Fibroblast of skin of right quadriceps (primary cell): ENCODE measurements around the gene RAET1E.
"Not testable (repeated sequence)": the region's sequence is repeated elsewhere in the genome, so short reads cannot be mapped to it uniquely, and the experiment has no call there.

Source experiments
- DNase-seq: peaks from one replicate; pipeline ENCODE4 v3.0.0-alpha.2; 2013

RAET1E gene

DNA sequence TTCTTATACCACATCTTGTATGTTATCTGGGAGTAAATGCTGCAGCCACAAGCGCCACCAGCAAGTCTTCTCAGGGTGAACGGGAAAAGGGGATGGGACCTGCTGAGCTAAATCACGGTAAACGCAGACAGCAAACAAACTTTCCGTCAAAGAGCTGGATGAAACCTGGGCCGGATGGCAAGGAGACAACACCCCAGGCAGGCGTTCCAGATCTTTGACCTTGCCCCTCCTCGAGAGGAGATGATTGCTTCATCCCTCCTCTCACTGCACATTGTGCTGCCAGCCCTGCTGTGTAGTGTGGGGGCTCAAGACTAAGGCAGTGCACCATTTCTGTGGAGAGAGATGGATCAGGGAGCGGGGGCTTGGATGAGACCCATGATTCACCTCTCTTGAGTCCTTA is 9.8 kb downstream of the RAET1E start:
- DNase-seq: no peak

DNA sequence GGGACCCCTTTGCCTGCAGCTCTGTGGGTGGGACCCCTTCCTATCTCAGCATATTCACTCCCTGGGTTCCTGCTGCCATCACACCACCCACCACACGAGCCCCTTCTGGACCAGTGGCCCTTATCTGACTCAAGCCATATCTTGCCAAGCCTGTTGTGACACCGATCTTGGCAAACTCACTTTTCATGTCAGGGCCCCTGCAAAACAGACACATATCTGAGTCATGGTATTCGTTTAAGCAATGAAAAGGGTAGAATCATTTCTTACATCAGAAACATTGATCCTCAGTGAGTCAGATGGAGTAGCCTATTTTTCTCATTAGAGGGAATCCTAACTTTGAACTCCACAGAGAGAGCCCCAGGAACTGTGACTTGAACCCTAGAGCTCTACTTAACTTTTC is 10.6 kb downstream of the RAET1E start:
- peak; percentile 71 for DNase-seq

DNA sequence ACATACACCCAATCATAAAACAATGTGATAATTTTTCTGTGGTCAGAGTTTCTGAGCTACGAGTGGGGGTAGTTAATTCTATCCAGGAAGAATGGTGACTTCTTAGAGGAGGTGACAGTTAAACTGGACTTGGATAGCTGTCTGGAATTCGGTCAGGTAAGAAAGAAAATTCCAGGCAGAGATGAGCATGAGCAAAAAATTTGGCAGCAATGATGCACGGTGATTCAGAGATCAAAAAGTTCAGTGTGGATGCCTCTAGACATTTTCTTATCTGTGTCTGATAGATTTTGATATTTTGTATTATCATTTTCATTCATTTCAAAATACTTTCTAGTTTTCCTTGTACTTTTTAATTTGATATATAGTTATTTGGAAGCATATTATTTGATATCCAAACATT is 12.0 kb downstream of the RAET1E start:
- no peak for DNase-seq

DNA sequence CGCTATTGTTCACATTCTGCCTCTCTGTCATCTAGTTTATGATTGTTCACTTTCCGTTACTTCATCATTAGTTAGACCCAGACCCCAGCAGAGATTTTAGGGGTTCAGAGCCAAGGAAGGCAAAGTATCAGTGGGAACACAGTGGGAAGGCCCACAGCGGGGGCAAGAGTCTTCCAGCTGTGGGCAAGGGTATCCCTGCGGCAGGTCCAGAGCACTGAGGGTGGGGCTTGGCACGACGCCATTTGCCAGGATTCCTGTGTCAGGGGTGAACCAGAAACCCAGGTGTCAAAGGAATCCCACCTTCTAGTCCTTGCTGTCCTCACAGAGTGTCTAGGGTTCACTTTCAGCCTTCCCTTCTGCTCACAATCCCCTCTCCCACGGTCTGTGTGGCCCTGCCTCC is 13.3 kb downstream of the RAET1E start:
- DNase-seq: no peak

DNA sequence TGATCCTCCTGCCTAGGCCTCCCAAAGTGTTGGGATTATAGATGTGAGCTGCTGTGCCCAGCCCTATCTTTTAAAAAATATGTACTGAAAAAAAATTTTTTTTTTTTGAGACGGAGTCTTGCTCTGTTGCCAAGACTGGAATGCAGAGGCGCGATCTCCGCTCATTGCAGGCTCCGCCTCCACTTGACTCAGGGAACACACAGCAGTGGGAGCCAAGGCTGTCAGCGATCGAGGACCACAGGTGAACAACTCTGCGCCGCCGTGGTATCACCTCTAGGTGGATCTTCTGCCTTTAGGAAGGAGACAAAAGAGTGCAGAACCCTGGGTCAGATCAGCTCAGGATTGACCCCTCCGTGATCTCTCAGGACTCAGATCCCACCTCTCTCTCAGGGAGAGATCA is 13.7 kb downstream of the RAET1E start:
- DNase-seq: peak; percentile 33

DNA sequence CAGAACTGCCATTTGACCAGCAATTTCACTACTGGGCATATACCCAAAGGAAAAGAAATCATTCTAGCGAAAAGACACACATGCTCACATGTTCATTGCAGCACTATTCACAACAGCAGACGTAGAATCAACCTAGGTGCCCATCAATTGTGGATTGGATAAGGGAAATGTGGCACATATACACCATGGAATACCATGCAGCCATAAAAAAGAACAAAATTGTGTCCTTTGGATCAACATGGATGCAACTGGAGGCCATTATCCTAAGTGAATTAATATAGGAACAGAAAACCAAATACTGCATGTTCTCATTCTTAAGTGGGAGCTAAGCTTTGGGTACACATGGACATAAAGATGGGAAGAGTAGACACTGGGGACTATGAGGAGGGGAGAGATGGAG is 16.1 kb downstream of the RAET1E start:
- no peak for DNase-seq

DNA sequence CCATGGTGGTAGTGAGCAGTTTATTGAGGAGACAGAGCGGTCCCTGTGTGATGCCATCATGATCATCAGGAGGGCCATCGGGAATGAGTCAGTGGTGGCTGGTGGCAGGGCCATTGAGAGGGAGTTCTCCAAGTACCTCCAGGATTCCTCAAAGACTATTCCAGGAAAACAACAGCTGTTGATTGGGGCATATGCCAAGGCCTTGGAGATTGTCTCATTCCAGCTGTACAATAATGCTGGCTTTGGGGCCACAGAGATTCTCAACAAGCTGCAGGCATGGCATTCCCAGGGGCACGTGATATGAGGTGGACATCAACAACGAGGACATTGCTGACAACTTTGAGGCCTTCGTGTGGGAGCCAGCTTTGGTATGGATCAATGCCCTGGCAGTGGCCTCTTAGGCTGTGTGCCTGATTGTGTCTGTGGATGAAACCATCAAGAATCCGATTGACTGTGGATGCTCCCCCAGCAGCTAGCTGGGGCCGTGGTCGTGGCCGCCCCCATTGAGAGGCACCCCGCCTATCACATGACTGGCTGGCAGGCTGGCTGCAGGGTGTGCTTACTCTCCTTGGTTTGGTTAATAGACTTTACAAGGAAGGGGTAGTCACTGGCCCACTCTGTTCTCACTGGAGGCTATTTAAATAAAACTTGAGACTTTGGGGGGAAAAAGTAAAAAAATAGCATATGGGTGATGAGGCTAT is 16.7 kb downstream of the RAET1E start:
- no peak for DNase-seq

DNA sequence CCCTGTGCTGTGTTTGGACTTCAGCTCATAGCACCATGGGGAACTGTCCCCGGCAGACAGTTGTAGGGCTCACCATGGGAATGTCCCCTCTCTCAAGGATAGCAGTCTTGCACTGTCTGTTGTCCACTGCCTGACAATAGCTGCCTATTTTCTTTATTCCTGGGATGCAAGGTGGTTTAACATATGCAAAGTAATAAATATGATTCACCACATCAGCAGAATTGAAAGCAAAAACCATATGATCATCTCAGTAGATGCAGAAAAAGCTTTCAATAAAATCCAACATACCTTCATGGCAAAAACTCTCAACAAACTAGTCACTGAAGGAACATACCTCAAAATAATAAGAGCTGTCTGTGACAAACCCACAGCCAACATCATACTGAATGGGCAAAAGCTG is 20.3 kb downstream of the RAET1E start:
- no peak for DNase-seq

DNA sequence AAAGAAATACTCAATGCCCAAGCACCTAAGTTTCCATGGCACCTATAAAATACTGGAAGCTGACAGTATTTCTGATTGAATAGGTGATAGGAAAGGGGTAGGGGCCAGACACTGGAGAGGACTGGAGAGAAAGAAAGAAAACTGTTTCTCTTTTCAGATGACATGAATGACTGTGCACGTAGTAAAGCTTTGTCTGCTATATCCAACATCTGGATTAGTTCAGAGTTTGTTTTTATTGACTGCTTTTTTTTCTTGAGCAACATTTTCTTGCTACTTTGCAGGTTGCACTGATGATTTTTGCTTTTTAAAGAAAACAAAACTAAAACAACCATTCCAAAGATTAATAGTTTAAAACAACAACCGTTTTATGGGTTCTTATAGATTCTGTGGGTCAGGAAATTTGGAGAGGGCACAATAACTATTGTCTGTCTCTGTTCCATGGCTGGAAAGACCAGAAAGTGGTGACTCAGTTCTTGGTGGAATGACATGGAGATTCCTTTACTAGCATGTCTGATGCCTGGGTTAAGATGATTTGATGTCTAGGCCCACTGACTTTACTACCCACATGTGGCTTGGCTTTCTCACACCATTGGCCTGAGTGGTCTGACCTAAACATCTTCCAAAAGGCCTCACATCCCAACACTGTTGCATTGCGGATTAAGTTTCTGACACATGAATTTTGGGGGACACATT is 21.5 kb downstream of the RAET1E start:
- DNase-seq: no peak

DNA sequence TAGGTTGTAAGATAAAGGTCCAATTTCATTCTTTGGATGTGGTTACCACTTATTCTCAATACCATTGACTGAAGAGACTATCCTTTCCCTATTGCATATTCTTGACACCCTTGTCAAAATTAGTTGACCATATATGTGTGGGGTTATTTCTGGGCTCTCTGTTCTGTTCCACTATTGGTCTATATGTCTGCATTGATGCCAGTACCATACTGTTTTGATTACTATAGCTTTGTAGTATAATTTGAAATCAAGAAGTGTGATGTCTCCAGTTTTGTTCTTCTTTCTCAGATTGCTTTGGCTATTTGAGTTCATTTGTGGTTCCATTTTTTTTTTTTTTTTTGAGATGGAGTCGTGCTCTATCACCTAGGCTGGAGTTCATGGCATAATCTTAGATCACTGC is 25.7 kb downstream of the RAET1E start:
- no peak for DNase-seq

DNA sequence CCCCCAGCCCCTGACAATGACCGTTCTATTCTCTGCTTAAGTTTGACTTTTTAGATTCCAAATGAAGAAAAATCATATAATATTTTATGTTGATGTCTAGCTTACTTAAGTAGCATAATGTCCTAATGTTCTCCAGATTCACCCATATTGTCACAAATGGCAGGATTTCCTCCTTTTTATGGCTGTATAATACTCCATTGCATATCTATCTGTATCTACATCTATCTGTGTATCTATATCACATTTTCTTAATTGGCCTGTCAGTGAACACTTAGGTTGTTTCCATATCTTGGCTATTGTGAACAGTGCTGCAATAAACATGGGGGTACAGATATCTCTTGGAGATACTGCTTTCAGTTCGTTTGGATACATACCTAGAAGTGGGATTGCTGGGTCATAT is 26.7 kb downstream of the RAET1E start:
- no peak for DNase-seq

DNA sequence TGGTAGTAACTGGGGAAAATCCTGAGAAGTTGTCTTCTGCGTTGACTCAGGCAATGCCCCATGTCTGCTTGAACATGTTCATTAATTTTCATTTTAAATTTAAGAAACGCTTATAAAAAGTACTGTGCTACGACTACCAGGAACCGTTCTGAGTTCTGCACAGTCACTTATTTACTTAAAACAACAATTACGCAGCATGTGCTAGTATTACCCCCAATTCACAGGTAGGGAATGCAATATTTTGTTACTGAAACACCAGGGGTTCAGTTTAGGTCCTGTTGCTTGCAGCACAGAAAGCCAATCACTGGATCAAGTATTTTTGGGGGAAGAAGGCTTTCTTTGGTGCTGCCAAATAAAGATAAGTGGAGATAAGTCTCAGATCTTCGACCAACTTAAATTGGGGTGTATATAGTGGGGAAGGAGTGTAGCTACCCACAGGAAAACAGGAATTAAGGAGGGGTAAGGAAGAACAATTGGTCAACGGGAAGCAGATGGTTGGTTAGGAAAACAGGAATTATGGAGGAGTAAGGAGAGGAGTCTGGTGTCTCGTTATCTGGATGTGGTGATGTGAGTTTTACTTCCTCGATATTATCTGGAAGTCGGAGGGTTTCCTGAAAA is 28.5 kb downstream of the RAET1E start:
- no peak for DNase-seq

DNA sequence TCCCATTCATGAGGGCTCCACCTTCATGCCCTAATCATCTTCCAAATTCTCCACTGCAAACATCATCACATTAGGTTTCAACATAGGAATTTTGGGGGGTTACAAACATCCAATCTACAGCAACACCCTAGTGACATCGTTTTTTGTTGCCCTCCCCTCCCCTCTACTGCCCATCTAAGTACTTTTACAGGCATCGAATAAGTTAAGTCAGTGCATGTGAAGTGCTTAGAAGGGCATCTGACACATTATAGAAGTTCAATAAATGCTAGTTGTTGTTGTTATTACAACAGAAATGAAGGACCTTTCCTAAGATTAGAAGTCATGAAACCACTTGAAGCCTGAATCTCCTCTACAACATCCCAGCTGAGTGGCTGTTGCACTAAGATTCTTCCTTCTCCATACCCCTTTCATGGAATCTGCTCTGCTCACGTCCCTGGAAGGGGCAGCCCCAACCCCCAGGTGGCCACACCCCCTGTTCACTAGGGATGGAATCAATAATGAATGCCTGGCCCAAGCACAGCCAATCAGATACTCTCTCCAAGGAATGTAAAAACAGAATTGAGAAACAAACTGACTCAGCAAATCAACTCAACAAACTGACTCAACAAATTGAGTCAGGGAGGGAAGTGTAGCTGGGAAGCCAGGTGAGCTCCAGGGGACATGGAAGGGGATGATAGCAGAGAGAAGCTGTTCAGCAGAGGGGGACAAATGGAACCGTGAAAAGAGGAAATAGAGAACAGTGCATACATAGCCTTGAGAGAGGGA is 29.9 kb downstream of the RAET1E start:
- peak; percentile 51 for DNase-seq

DNA sequence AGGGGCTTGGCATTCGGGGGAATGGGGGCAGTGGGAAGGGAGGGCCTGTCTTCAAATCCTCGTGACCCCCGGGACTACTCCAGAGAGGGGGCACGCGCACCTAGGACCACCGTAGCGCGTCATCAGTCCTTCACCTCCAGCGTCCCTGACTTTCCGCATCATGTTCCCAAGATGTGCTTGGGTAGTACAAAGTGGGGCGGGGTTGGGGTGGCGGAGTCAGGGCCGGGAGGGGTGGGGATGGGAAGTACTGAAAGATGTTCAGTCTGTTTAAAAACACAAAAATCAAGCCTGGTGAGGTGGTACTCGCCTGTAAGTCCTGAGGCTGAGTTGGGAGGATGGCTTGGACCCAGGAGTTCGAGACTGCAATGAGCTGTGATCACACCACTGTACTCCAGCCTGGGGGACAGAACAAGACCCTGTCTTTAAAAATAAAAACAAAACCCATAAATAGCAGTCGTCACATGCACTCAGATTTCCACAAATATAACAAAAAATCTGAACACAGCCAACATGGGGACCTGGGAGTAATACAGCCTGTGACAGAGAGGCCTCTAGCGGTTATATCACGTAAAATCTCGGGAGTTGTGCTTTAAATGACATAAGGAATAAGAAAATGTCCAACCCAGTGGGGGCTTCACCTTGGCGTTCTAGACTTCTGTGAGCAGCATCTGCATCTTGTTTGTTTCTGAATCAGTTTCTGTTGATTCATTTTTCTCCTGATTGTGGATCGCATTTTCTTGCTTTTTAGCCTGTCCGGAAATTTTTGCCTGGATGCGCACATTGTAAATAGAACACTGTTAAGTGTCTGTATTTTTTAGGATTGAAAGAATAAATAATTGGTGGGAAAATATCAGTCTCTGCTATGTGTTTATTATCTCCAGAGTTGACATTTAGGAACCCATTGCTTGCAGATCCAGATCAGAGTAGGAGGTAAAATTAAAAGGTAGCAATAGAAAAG is 33.1 kb downstream of the RAET1E start:
- DNase-seq: peak; percentile 70

DNA sequence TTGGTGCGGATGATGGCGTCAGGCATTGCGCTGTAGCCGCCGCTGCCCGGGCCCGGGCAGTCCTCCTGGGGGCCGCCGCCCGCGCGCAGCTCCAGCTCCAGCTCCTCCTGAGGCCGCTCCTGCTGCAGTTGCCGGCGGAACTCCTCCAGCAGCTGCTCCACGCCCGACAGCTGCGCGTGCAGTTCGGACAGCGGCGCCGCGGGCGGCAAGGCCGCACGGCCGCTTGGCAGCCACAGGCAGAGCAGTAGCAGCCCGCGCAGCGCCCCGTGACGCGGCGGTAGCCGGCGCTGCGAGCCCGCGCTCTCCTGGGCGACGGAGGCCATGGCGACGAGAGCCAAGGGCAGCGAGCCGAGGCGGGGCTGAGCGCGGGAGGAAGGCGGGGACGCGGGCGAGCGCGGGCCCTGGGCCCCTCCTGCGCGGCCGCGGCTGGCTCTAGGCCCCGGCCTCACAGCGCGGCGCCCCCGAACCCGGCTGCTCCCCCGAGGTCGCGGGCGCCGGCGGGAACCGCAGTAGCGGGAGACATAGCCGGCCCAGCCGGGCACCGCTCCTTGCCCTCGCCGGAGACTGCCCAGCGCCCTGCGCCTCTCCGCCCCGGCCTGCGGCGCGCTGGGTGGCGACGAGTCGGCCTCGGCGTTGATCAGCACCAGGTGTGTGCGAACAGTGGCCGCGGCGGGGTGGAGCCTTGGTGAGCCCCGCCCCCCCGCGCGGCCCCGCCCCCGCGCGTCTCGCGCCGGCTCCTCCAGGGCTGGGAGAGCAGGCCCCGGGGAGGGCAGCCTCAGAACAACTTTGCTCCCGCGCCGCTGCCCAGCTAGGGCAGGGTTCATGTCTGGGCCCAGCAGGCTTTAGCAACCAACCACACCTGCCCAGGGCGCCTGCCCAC is 34.0 kb downstream of the RAET1E start, which contains the start of gene LRP11:
LRP11 (minus strand) TSS at position 662 of the 880 bp plus-strand sequence; CDS start at position 323, 339 bp downstream.
- peak; percentile 82 for DNase-seq

DNA sequence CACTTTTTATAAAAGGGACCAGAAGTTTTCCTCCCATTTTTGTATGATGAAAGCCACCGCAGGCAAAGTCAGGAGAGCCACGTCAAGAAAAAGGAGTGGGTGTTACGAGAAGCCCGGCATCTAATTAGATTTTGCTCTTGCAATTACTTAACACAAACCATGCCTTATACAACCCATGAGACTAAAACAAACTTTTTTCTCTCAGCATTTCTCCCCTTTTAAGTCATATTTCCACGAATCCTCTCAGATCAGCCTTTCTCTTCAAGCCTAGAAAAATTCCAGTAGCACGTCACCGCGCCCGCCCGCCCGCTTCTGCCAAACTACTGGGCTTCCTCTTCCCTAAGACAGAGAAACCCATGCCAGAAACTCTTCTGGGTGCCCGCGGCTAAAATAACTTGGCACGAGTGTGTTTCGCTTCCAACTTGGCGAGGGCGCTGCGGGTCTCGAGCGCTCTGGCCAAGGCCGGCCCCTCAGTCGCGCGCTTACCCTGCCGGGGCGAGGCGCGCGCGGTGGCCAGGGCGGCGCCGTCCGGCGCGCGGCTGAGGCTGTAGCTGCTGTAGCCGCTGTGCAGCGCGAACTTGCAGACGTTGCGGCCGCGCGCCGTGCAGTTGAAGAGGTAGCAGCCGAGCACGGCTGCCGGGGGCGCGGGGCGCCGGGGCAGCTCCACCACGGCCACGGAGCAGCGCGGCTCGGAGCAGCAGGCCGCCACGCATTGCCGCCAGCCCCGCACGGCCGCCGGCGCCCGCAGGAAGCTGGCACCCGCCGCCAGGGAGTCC is 34.8 kb downstream of the RAET1E start:
- DNase-seq: peak; percentile 54

DNA sequence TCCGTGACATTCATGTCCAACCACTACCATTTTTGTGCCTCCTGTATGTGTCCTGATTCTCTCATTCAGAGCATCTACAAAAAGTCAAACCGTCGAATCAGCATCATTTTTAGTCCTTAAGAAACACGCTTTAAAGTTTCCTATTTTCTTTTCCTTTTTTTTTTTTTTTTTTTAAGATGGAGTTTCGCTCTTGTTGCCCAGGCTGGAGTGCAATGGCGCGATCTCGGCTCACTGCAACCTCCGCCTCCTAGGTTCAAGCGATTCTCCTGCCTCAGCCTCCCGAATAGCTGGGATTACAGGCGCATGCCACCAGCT is 35.5 kb downstream of the RAET1E start:
- DNase-seq: not testable (repeated sequence)

DNA sequence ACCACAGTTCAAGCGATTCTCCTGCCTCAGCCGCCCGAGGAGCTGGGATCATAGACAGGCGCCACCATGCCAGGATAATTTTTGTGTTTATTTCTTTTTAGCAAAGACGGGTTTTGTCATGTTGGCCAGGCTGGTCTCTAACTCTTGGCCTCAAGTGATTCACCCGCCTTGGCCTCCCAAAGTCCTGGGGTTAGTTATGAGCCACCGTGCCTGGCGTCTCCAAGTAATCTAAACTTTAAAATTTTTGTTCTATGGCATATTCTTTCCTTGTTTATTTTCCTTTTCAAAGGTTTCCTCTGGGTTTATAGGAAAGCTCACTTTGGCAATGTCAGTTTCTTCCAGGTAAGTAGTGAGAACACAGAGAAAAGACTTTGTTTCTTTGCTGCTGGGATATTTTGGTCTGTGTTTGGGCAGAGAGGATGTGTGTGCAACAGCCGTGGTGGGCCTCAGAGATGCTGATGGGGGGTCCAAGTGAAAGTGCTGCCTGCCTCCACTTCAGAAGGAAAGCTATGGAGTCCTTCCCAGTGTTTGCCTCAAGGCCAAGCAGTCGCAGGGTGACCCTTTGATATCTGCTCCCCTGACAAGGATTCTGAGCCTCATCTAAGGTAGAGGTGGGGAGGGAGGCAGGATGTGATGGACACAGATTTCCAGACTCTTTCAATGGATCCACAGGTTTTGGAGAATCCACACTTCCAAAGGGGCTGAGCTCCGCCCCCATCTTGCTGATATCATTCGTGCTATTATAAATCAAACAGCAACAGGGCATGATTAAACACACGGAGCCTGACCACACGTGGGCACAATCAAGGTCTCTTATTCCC is 36.1 kb downstream of the RAET1E start:
- DNase-seq: no peak

DNA sequence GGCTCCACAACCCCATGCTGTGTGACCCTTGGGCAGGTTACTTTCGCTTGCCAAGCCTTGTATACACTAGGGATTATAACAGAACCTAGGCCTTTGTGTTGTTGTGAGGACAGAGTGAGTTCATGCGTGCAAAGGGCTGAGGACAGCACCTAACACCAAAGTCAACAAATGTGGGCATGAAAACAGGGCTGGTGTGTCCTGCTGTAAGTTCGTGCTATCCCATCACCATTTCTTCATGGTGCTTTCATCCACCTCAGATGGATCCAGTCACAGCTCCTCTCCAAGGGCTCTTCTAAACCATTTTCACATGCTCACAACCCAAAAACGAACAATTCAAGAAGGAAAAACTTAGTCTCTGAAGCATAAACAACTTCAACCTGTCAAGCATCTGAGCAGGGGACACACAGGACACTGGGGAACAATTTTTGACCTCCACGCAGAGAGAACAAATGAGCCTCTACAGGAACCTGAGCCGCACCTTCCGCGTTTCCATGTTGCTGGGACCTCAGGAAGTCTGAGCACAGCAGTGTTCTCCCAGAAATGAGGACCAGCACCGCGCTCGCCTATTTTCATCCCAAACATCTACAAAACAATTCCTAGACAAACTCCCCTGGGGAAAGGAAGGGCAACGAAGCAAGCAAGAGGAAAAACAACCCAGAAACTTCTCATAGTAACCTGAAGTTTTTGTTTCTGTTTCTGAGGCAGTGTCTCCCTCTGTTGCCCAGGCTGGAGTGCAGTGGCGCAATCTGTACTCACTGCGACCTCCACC is 36.9 kb downstream of the RAET1E start:
- peak; percentile 17 for DNase-seq
